ENCODE results near the gene SREBF1.

Gene SREBF1

GRCh38 chr17:17846645-17847044 is 9.9 kb upstream of the SREBF1 start:
- no peaks in the 10 kb centered on the region for H3K36me3 ChIP-seq (ENCODE audit: insufficient read depth, low read length)
- no peak overlapping the region for H3K4me3 ChIP-seq (ENCODE audit: low read depth in 1 of 2, low read length in 2 of 2)
- H3K27ac ChIP-seq (ENCODE audit: low read length): no peak overlapping the region
- H2AFZ ChIP-seq (ENCODE audit: low read depth, low read length): no peak overlapping the region
- H4K20me1 ChIP-seq (ENCODE audit: insufficient read depth, low read length): no peaks in the 10 kb centered on the region
- no peak for TF ChIP-seq EZH2 (IDR thresholded peaks at IDR 0.05; ENCODE audit: borderline replicate concordance, low read depth, low read length, severe bottlenecking)
- TF ChIP-seq, protein P1, sequence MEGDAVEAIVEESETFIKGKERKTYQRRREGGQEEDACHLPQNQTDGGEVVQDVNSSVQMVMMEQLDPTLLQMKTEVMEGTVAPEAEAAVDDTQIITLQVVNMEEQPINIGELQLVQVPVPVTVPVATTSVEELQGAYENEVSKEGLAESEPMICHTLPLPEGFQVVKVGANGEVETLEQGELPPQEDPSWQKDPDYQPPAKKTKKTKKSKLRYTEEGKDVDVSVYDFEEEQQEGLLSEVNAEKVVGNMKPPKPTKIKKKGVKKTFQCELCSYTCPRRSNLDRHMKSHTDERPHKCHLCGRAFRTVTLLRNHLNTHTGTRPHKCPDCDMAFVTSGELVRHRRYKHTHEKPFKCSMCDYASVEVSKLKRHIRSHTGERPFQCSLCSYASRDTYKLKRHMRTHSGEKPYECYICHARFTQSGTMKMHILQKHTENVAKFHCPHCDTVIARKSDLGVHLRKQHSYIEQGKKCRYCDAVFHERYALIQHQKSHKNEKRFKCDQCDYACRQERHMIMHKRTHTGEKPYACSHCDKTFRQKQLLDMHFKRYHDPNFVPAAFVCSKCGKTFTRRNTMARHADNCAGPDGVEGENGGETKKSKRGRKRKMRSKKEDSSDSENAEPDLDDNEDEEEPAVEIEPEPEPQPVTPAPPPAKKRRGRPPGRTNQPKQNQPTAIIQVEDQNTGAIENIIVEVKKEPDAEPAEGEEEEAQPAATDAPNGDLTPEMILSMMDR (IDR thresholded peaks at IDR 0.05; ENCODE audit: borderline replicate concordance, extremely low read depth, low read length, poor library complexity, severe bottlenecking): no peak
- no peaks in the 10 kb centered on the region for H3K9me3 ChIP-seq (ENCODE audit: insufficient read depth, low read length, severe bottlenecking)
- no peak overlapping the region for H3K9ac ChIP-seq (ENCODE audit: low read depth, low read length)
- H3K4me1 ChIP-seq (ENCODE audit: insufficient read depth, low read length): peaks cover 29% of the 10 kb centered on the region
- no peaks in the 10 kb centered on the region for H3K27me3 ChIP-seq (ENCODE audit: insufficient read depth, low read length, poor library complexity)
- no peak for DNase-seq
- no peak overlapping the region for H3K4me2 ChIP-seq (ENCODE audit: insufficient read depth, low read length)
- ATAC-seq (ENCODE audit: insufficient read depth, low read depth): no peak
- no peaks in the 10 kb centered on the region for H3K79me2 ChIP-seq (ENCODE audit: insufficient read depth, low read length)

GRCh38 chr17:17846003-17846402 is 9.2 kb upstream of the SREBF1 start:
- Histone ChIP-seq H3K4me1 (ENCODE audit: insufficient read depth, low read length) (peaks cover 28% of the 10 kb centered on the region), H3K4me2 (ENCODE audit: insufficient read depth, low read length) (no peak overlapping the region), H3K79me2 (ENCODE audit: insufficient read depth, low read length) (no peaks in the 10 kb centered on the region), H3K27me3 (ENCODE audit: insufficient read depth, low read length, poor library complexity) (no peaks in the 10 kb centered on the region), H3K36me3 (ENCODE audit: insufficient read depth, low read length) (no peaks in the 10 kb centered on the region), H2AFZ (ENCODE audit: low read depth, low read length) (no peak overlapping the region), H4K20me1 (ENCODE audit: insufficient read depth, low read length) (0 out of 2 replicates have a peak, but pooled peaks cover 4% of the 10 kb centered on the region), H3K4me3 (ENCODE audit: low read depth in 1 of 2, low read length in 2 of 2) (no peak overlapping the region), H3K9me3 (ENCODE audit: insufficient read depth, low read length, severe bottlenecking) (no peaks in the 10 kb centered on the region), H3K9ac (ENCODE audit: low read depth, low read length) (no peak overlapping the region), H3K27ac (ENCODE audit: low read length) (no peak overlapping the region)
- DNase-seq (no peak), ATAC-seq (ENCODE audit: insufficient read depth, low read depth) (no peak)
- TF ChIP-seq, protein P1 (IDR thresholded peaks at IDR 0.05; ENCODE audit: borderline replicate concordance, extremely low read depth, low read length, poor library complexity, severe bottlenecking): no peak
- TF ChIP-seq EZH2 (IDR thresholded peaks at IDR 0.05; ENCODE audit: borderline replicate concordance, low read depth, low read length, severe bottlenecking): no peak

DNA sequence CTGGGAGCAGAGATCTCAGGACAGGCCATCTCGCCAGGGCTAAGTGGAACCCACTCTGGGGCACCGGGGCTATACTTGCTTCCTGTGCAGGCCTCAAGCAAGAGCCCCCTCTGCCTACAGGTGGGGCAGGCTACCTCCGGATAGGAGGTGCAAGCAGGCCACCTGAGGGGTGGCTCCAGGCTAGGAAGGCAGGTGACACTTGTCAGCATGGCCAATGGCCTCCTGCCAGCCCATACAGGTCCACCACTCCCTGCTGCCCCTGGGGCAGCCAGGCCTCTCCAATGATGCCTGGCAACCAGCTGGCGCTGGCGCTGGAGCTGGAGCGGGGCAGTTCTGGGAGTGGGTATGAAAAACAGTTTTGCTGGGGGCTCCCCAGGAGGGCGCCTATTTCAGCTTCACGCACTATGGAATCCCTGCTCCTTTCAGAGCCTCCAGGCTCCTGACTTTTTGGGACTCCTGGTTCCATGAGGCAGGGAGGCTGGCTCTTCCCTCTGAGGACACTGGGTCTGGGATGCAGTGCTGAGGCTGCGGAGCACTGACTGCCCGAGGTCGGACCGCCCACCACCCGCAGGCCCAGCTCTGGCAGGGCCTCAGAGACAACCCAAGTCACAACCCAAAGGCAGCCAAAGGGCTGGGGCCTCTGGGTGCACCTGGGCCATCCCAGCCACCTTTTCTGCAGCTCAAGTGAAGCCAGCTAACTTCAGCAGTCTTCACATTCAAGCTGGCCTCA is 8.4 kb upstream of the SREBF1 start:
- peaks cover 21% of the 10 kb centered on the region for H3K4me1 ChIP-seq (ENCODE audit: insufficient read depth, low read length)
- no peak for TF ChIP-seq EZH2 (IDR thresholded peaks at IDR 0.05; ENCODE audit: borderline replicate concordance, low read depth, low read length, severe bottlenecking)
- TF ChIP-seq, protein P1 (IDR thresholded peaks at IDR 0.05; ENCODE audit: borderline replicate concordance, extremely low read depth, low read length, poor library complexity, severe bottlenecking): no peak

More for the DNA sequence above, 8.4 kb upstream of the SREBF1 start:
- H2AFZ ChIP-seq (ENCODE audit: low read depth, low read length): no peak overlapping the region
- no peak overlapping the region for H3K9ac ChIP-seq (ENCODE audit: low read depth, low read length)
- no peak overlapping the region for H3K4me3 ChIP-seq (ENCODE audit: low read depth in 1 of 2, low read length in 2 of 2)
- ATAC-seq (ENCODE audit: insufficient read depth, low read depth) (no peak), DNase-seq (no peak)
- no peaks in the 10 kb centered on the region for H3K36me3 ChIP-seq (ENCODE audit: insufficient read depth, low read length)
- no peaks in the 10 kb centered on the region for H3K9me3 ChIP-seq (ENCODE audit: insufficient read depth, low read length, severe bottlenecking)
- no peaks in the 10 kb centered on the region for H3K27me3 ChIP-seq (ENCODE audit: insufficient read depth, low read length, poor library complexity)
- no peak overlapping the region for H3K4me2 ChIP-seq (ENCODE audit: insufficient read depth, low read length)
- H3K27ac ChIP-seq (ENCODE audit: low read length): no peak overlapping the region
- 0 out of 2 replicates have a peak, but pooled peaks cover 4% of the 10 kb centered on the region for H4K20me1 ChIP-seq (ENCODE audit: insufficient read depth, low read length)
- H3K79me2 ChIP-seq (ENCODE audit: insufficient read depth, low read length): no peaks in the 10 kb centered on the region
